GM18867 (cell line): ENCODE results near the gene PACS2.

Experiments used
- ATAC-seq: cut with Tn5 transposase; IDR thresholded peaks from one replicate; pipeline ENCODE4 v1.9.1; 2021; ENCODE audit warnings: mild to moderate bottlenecking, moderate library complexity; ENCODE audit not compliant: unreplicated experiment

The PACS2 gene

DNA sequence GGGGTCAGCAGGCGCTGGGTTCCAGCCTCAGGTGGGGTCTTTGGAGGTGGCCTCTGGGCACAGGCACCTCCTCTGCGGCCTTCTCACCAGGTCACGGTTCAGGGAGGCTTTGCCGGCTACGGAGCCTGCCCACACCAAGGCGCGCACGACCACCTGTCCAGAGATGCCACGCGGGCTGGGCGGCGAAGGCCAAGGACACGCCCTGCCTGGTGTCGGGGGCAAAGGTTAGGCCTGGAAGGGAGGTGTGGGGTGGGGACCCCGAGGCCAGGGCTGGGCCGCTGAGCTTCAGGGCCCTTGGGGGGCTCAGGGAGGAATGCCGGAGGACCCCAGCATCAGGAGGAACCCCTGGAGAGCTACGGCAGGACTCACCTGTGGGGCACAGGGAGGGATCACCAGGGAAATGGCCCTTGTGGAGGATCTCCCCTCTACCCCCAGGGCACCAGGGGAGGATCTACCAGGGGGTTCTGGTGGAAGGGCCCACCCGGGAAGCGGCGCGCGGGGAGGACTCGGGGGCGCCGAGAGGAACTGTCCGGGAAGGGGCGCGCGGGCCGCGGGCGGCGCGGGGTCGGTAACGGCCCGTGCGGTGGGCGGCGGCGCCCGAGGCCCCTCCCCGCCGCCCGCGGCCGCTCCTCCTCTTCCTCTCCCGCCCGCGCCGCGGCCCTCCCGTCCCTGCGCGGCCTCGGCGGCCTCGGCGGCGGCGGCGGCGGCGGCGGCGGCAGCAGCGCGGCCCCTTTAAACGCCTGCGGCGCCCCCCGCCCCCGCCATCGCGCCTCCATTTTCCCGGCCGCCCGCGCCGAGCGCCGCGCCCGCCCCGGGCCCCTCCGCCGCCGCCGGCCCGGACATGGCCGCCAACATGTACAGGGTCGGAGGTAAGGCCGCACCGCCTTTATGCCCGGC, 104.9 kb downstream of the PACS2 start, which contains the start of gene MTA1:
MTA1 (plus strand) TSS at position 633 of the 897 bp plus-strand sequence; CDS start at position 842, 209 bp downstream.
- peak; percentile 58 for ATAC-seq

- peak; percentile 5 for ATAC-seq
These were observed 105.8 kb downstream of the PACS2 start for GRCh38 chr14:105420101-105420973.

- ATAC-seq = no peak
These were observed 106.6 kb downstream of the PACS2 start for GRCh38 chr14:105420974-105421674.

DNA sequence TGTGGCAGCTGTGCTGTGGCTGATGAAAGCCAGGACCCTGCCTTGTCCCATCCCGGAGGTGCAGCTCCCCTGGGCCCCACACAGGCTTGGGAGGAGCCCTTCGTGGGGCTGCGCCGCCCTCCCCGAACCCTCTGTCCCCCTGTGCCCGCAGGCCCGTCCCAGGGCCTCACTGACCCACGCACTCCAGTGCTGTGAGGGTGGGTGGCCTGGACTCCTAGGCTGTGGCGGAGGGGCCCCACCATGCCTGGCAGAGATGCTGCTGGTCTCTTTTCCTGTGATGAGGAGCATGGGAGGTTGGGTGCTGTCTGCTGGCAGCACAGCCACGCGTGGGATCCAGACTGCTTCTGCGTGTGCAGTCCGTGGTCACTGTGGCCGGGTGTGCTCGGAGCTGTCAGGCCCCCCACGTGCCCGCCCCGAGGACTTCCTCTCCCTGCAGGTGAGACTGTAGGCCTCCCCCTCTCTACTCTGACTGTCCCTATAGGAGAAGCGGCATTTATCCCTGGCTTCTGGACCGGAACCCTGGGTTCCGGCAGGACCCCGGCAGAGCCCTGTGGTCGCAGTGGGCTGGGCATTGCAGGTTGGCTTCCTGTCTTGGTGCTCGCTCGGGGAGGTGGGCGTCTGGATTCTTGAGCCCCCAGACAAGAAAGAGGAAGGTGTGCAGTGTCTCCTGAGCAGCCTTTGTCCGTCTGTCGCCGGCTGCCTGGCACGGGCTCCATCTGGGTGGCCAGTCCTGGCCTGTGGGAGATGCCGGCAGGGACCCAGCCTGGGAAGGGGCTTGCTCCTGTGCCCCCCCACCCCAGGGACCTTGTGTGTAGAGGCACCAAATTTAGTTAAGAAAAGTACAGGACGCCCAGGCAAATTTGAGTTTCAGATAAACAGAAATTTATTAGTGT, 107.4 kb downstream of the PACS2 start:
- ATAC-seq = no peak

DNA sequence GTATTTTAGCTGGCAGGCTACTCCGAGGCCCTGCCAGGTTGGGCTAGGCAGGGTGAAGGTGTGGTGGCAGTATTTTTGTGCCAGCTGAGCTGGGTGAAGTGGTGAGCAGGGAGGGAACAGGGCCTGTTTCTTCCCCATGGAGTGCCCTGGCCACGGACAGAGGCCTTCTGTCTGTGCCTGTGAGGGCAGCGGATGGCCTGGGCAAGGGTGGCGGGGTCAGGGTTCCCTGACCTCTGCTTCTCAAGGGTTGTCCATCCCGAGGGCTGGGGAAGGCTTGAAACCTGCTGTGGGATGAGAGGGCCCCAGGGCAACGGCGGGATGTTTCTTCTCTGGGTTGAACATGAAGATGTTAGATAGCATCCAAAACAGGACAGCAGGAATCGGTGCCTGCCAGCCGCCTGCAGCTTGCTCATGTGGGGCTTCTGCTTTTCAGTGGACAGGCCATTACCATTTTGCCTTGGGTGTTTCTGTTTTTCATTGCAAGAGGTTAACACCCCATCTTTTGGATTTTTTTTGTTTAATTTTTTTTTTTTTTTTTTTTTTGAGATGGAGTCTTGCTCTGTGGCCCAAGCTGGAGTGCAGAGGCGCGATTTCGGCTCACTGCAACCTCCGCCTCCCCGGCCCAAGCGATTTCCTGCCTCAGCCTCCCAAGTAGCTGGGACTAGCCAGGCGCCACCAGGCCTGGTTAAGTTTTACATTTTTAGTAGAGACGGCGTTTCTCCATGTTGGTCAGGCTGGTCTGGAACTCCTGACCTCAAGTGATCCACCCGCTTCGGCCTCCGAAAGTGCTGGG, 108.3 kb downstream of the PACS2 start:
- no peak for ATAC-seq

GRCh38 chr14:105423488-105424195, 109.1 kb downstream of the PACS2 start:
- no peak for ATAC-seq

DNA sequence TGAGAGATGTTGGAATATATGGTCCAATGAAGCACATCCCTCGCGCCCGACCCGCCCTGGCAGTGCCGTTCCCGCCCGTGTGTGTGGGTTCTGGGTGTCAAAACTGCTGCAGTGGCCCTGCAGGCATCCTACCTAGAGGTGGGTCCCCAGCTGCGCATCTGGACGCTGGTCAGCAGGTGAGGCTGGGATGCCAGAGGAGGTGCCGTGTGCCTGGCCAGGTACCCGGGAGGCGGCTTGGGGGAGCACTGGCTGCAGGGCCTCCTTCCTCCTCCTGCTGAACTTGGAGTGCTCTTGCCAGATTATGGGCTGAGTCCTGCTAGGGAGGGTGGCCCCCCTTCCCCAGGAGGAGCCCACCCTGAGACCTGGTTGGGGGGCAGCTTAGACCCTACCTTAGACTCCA, 110.3 kb downstream of the PACS2 start:
- no peak for ATAC-seq

DNA sequence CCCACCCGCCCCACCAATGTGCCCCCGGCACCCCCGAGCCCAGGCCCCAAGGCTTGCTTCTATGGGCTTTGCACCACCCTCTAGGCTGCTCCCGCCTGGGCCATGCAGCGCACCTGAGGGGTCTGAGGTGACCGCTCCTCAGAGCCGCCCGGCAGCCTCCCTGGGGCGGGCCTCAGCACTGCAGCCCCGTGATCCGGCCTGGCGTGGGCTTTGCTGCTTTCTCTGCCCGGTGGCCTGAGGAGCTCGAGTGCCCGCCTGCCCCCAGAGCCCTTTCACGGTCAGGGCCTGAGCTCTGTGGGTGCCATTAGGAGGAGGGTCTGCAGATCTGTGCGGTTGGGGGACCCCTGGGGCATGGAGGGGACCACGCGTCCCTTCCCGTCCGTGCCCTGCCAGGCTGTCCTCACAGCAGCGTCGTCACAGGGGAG, 111.3 kb downstream of the PACS2 start:
- ATAC-seq = no peak

GRCh38 chr14:105426416-105427130, 112.0 kb downstream of the PACS2 start:
- ATAC-seq = no peak

- no peak for ATAC-seq
These were observed 112.9 kb downstream of the PACS2 start for GRCh38 chr14:105427412-105427811.

DNA sequence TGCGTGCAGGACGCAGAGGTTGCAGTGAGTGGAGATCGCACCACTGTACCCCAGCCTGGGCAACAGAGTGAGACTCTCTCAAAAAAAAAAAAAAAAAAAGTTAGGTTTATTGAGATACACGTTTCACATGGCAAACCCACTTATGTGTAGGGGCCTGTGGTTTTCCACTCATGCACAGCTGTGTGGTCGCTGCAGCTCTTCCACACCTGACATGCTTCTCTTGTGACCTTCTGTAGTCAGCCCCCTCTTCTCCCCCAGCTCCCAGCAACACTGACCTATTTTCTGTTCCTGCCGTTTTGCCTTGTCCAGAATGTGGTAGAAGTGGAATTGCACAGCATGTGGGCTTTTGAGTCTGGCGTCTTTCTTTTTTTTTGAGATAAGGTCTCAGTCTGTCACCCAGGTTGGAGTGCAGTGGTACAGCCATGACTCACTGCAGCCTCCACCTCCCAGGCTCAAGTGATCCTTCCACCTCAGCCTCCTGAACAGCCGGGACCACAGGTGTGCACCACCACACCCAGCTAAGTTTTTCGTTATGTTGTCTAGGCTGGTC, 113.5 kb downstream of the PACS2 start:
- no peak for ATAC-seq

DNA sequence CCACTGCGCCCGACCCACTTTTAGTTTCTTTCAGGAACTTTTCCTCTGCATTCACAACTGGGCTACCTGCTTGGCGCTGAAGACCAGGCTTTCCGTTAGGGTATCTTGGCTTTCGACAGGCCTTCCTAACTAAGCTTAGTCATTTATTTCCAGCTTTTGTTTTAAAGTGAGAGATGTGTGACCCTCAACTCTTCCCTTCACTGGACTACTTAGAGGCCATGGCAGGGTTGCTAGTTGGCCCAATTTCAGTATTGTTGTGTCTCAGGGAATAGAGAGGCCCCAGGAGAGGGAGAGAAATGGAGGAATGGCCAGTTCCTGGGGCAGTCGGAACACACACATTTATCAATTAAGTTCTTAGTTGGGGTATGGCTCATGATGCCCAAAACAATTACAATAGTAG, 115.5 kb downstream of the PACS2 start:
- no peak for ATAC-seq

- no peak for ATAC-seq
These were observed 116.0 kb downstream of the PACS2 start for GRCh38 chr14:105430565-105430964.

DNA sequence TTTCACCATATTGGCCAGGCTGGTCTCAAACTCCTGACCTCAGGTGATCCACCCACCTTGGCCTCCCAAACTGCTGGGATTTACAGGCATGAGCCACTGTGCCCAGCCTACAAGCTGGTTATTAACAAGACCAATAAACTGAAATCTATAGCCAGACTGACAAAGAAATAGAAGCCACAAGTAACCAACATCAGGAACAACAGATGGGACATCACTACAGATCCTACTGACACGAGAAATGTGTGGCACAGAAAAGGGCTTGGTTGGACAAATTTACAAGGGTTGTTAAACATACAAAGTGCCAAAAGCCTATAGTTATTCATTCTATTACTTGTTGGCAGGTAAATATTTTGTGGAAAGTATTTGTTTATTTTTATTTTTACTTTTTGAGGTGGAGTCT, 116.7 kb downstream of the PACS2 start:
- no peak for ATAC-seq

GRCh38 chr14:105432657-105433056, 118.1 kb downstream of the PACS2 start:
- ATAC-seq = no peak

GRCh38 chr14:105433161-105433605, 118.6 kb downstream of the PACS2 start:
- no peak for ATAC-seq

- ATAC-seq = no peak
These were observed 121.9 kb downstream of the PACS2 start for GRCh38 chr14:105436402-105436801.
